SK-MEL-5 (cell line): ENCODE measurements around the gene SMIM30. TPM values are rescaled to one million over a fixed set of nuclear protein-coding genes. Genes with fewer than 3 reads are reported as not detected.
"Not testable (repeated sequence)": the region's sequence is repeated elsewhere in the genome, so short reads cannot be mapped to it uniquely, and the experiment has no call there.

Experiments
- DNase-seq: peaks from one replicate; pipeline ENCODE4 v3.0.0-alpha.2; 2016; ENCODE audit warnings: low read depth, low spot score
- in situ Hi-C: cut with HindIII; loops from 2 replicates; pipeline ENCODE4 v1.10.0; 2016; ENCODE audit warnings: low sequenced_read_pairs, high pct_unique_total_duplicates, low pct_unique_long_range_greater_than_20kb
- total RNA-seq: library from RNA; depleted of rRNA; stranded (reverse); fragments of >200 nt; shearing (Covaris generic); gene quantifications from 2 replicates; pipeline ENCODE4 v1.2.3, GENCODE V29; 2014

Gene SMIM30
- total RNA-seq, 1 experiment from 2014 or later = 248 TPM

GRCh38 chr7:113120647-113121046 lies 2.3 kb upstream of the SMIM30 start:
- in situ Hi-C loops = no loop called here
- no peak for DNase-seq

DNA sequence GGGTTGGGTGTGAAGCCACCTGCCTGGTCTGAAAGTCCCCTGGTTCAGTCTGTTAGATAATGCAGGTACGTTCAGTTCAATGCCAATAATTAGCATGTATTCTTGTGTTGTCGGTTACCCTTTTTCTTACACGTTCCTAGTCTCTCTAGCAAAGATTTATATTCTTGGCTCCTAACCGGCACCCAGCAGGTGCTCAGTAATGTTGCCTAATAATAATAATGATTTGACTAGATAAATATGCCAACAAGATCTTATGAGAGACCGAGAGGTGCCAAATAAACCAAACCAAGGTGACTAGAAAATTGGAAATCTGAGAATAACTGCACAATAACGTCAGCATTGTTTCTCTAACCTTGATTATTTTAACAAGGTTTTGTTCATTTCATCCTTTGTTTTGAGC lies 1.1 kb upstream of the SMIM30 start:
- DNase-seq = no peak
- in situ Hi-C loops = no loop called here

GRCh38 chr7:113117374-113117774 lies 980 bp downstream of the SMIM30 start:
- peak; percentile 15 for DNase-seq
- in situ Hi-C loops = not testable (repeated sequence)

GRCh38 chr7:113113912-113114311 lies 4.4 kb downstream of the SMIM30 start:
- DNase-seq = peak; percentile 51
- in situ Hi-C loops = no loop called here

DNA sequence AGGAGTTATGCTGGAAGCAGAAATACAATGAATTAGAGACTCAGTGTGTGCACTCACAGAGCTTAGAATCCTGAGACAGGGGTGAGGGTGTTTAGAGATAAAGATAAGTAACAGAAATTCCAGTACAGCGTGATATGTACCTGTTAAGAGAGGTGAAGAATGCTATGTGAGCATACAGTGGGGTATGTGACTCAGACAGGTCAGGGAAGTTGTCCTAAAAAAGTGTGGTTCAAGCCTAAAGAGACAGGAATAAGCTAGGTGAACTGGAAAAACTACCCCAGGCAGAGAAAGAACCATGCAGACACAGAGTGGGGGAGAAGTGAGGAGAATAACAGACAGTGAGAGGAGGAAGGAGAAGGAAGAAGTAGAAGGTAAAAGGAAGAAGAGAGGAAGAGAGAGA lies 8.6 kb downstream of the SMIM30 start:
- DNase-seq = no peak
- in situ Hi-C loops = no loop called here

- in situ Hi-C loops = no loop called here
- no peak for DNase-seq
Measured at GRCh38 chr7:113100121-113100603, 18.2 kb downstream of the SMIM30 start.

DNA sequence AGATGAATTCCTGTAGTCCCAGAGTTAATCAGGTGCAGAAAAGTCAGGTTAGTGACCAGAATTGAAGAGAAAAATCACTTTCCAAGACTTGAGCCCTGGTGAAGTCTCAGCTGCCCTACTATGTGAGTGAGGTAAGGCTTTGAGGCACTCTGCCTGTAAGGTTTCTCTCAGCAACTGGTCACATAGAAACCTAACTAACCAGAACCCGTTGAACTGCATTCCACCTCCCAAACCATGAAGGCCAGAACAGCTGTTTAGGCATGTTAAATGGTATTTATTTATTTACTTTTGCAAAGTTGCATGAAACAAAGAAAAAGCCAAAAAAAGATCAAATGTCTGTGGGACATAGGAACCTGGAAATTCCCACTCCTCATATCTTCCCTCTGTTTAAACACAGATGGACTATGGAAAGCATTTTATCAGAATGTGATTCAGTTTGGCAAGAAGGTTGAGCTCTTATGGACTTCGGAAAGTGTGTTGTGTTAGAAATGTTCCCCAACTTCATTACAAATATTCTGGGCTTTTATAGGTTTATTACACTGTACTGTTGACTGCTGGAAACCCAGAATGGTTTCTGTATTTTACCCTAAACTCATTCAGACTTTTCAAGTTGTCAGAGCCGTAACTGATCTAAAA lies 19.0 kb downstream of the SMIM30 start:
- in situ Hi-C loops = no loop called here

DNA sequence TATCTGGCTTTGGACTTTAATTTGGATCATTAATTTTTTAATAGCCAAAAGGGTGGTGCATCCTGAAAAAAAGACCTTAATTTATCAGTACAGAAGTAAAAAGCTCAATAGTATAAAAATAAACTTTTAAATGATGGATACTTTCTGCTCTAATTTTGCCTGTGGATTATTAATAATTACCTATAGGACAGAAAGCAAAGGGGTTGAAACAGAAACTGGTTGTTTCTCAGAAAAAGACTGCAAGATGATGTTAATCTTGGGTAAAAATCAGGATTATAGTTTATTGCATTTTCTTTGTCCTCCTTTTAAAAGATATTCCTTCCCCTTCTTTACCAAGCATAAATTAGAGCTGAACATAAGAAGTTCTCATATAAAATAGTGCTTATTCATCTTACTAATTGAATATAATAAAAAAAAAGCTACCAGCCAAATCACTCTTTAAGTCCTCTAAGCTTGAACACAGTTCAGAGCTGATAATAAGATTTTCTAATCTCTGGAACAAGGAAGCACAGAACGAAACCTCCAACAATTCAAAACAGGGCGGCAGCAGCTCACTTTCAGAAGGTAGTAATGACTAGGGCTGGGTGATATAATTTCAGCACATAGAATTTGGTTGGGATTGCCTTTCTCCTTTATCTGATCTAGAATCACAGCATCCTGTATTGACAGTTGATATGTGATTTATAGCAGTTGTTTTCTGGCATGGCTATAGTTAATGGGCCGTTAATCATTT lies 23.7 kb downstream of the SMIM30 start:
- DNase-seq = no peak
- in situ Hi-C loops = no loop called here

More for the DNA sequence above, 19.0 kb downstream of the SMIM30 start:
- no peak for DNase-seq

- no peak for DNase-seq
- in situ Hi-C loops = no loop called here
Measured at GRCh38 chr7:113093561-113093960, 24.8 kb downstream of the SMIM30 start.

- DNase-seq = no peak
- in situ Hi-C loops = no loop called here
Measured at GRCh38 chr7:113092762-113093161, 25.6 kb downstream of the SMIM30 start.

DNA sequence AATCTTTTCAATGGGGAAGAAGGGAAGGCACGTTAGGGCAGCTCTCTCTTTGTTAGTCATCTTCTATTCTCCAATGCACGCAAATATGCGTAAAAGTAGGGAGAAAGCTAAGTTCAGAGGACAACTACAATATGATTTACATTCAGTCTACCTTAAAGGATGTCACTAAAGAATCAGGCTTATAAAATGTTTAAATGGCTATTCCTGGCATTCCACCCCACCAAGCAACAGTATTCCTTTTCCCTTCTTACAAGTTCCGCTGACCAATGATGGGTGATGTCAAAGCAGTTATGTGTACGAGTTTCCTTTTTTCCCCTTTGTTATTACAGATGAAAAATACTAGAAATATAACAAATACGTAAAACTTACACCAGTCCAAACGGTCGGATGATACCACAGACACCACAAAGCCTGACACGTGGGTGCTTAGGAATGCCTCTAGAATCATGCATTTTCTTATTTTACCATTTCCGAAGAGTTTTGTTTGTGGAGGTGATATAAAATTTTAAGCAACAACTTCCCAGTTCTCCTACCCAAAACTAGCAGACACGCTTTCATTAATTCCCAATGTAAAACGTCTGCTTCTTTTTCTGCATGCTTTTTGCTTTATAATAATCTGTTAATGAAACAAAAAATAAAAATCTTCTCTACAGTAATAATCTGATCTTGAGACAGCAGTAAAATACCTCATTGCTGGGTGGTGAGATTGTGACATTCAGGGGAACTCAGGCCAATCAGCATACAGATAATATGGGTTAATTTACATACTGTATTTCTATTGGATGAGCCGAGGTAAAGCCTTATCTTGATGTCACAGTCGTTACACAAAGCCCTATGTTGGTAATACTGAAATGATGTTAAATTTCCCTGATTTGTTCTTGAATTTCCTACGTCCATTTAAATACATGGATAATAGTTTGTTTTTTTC lies 31.0 kb downstream of the SMIM30 start:
- in situ Hi-C loops = no loop called here
- DNase-seq = peak; percentile 47

GRCh38 chr7:113086431-113086888 lies 31.9 kb downstream of the SMIM30 start, which contains the start of gene GPR85:
Gene GPR85, minus strand, starts transcription at chr7:113086827. Its CDS starts 2,106 bp downstream, at chr7:113084721.
- DNase-seq = peak; percentile 74
- in situ Hi-C loops = no loop called here

- DNase-seq = peak; percentile 15
- in situ Hi-C loops = no loop called here
Measured at GRCh38 chr7:113085781-113086390, 32.5 kb downstream of the SMIM30 start.

GRCh38 chr7:113084496-113085172 lies 33.7 kb downstream of the SMIM30 start:
- no peak for DNase-seq
- in situ Hi-C loops = no loop called here

DNA sequence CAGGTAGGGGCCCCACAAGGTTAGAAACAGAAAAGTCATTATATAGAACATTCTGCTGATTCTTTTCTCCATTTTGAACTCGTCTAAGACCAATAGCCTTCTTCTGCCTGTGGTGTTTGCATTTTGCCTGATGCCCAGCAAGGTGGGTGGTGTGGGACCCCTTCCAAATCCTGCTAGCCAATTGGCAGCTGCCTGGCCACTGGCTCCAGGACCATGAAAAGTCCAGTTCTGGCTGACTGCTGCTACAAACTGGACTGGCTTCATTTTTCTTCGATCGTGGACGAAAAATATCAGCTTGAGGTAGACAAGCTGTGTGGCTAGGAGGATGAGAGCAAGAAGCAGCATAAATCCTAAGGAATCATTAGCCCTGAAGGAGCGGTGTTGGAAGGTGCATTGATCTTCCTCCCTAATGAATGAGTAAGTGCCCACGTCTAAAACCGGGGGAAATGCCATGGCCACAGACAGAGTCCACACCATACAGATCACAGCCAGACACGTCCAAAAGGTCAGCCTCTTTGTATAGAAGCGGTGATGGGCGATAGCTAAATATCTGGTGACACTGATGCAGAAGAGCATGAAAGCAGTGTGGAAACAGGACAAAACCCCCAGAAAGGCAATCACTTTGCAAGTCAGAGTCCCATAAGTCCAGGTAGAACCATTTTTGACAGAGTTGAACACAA lies 34.4 kb downstream of the SMIM30 start:
- DNase-seq = no peak
- in situ Hi-C loops = no loop called here

DNA sequence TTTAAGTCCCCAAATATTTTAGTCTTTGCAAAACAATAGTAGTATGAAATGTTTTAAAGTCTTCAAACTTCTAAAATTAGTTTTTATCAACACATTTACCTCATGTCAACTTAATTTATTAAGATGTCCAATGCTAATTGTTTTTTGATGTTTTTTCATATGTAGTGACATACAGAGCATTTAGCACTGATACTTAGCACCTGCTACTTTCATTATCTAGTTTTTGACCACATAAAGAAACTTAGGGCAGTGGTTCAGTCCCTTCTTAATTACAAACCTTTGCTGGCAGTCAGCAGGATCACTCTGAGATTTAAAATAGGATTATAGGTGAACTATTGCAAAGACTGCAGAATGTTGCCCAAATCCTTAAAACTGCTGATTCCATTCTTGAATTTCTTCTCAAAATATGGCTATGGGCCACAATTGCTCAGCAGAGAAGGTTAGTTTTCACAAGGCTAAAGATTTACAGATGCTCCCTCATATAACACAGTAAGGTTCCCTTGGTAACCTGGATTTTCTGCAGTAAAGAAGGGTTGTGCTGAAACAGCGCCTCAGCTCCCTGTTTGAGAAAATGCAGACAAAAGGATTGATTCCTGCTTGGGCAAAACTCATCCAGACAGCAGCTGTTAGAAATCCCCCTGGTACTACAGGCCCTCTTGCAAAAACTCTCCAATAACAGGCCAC lies 35.1 kb downstream of the SMIM30 start:
- DNase-seq = no peak
- in situ Hi-C loops = no loop called here
